K562 (cell line): ENCODE measurements around the gene PAXIP1. TPM values are rescaled to one million over a fixed set of nuclear protein-coding genes. Genes with fewer than 3 reads are reported as not detected.

Experiments used
- ATAC-seq: fragments of 200-7000 bp; cut with Tn5 transposase; 3 replicates; pipeline ENCODE4 v1.9.1; 2020; ENCODE audit warnings: moderate library complexity
- BruUV-seq: library from RNA; stranded (reverse); fragments of 400-500 nt; replicated peaks from 2 replicates; lab custom pipeline; 2021; lab: Mats Ljungman, UMichigan
- CTCF ChIA-PET: fragments of 300-600 bp; formaldehyde crosslinking; extraction: SDS; loops from one replicate; lab custom pipeline; 2021; ENCODE audit warnings: low intra/inter-chr PET ratio; lab: Yijun Ruan, JAX
- POLR2A ChIA-PET: fragments of 300-600, 350-650 bp; sonication (Branson Sonifier 250); formaldehyde crosslinking; extraction: SDS; loops from one replicate; lab custom pipeline; 2021; ENCODE audit warnings: antibody characterized with exemption, inconsistent platforms; lab: Yijun Ruan, JAX
- DNase-seq, 4 experiments: peaks; one replicate each; pipeline versions ENCODE4 v3.0.0 to v3.0.0-alpha.2; 2011 to 2018; ENCODE audit warnings: low spot score in 3 of 4, mixed read lengths in 3 of 4; ENCODE audit errors: extremely low read depth in 1 of 4
- FAIRE-seq: peaks from 2 replicates; lab custom pipeline; 2011; peaks lifted over from hg19 to GRCh38; lab: Jason Lieb, UNC
- H2AFZ ChIP-seq: 2 replicates; pipeline ENCODE4 v1.6.0; 2011; ENCODE audit warnings: low read depth, low read length, control low read depth, inconsistent platforms
- H3K27ac ChIP-seq: fragments of 200-600 bp; 3 replicates; pipeline ENCODE4 v1.8.0; 2011; ENCODE audit warnings: low read depth, mild to moderate bottlenecking, control low read depth, inconsistent platforms, low read length, moderate library complexity, mixed read lengths; ENCODE audit errors: extremely low read depth
- H3K27me3 ChIP-seq, 2 experiments: fragments of 300-600 bp in 1 of 2; 2 replicates in 1 of 2; 3 replicates in 1 of 2; pipeline versions ENCODE4 v1.6.0 to v1.8.0; 2011; ENCODE audit warnings: inconsistent platforms in 2 of 2, low read length in 2 of 2, mild to moderate bottlenecking in 1 of 2, mixed read lengths in 1 of 2, moderate library complexity in 1 of 2; ENCODE audit not compliant: control insufficient read depth in 2 of 2, insufficient read depth in 2 of 2
- H3K36me3 ChIP-seq: fragments of 300-600 bp; 3 replicates; pipeline ENCODE4 v1.8.0; 2011; ENCODE audit warnings: mild to moderate bottlenecking, low read length, inconsistent platforms; ENCODE audit not compliant: control insufficient read depth, insufficient read depth
- H3K4me1 ChIP-seq, 2 experiments: fragments of 200-600 bp in 1 of 2; replicated peaks in 1 of 2; 2 replicates in 1 of 2; 3 replicates in 1 of 2; pipeline versions ENCODE4 v1.5.1 to v1.8.0; 2011; ENCODE audit warnings: inconsistent platforms in 2 of 2, low read length in 2 of 2, mild to moderate bottlenecking in 1 of 2, mixed read lengths in 1 of 2, moderate library complexity in 1 of 2; ENCODE audit not compliant: control insufficient read depth in 2 of 2, insufficient read depth in 2 of 2
- H3K4me2 ChIP-seq: 2 replicates; pipeline ENCODE4 v1.6.1; 2011; ENCODE audit warnings: low read length, control low read depth, inconsistent platforms, mixed read lengths; ENCODE audit not compliant: insufficient read depth
- H3K4me3 ChIP-seq: fragments of 200-600 bp; sonication (generic), shearing (Covaris generic); 2 replicates; pipeline ENCODE4 v1.5.1; 2016; ENCODE audit warnings: control low read depth, inconsistent platforms
- H3K79me2 ChIP-seq: fragments of 200-600 bp; 3 replicates; pipeline ENCODE4 v1.8.0; 2011; ENCODE audit warnings: low read length, inconsistent platforms; ENCODE audit not compliant: control insufficient read depth, insufficient read depth
- H3K9ac ChIP-seq, 2 experiments: 2 replicates each; pipeline versions ENCODE4 v1.6.0 to v1.6.1; 2011; ENCODE audit warnings: low read depth in 2 of 2, low read length in 2 of 2, control low read depth in 1 of 2, inconsistent platforms in 1 of 2, mild to moderate bottlenecking in 1 of 2, mixed read lengths in 1 of 2; ENCODE audit not compliant: insufficient read depth in 1 of 2
- H3K9me1 ChIP-seq: one replicate; pipeline ENCODE4 v1.6.0; 2011; ENCODE audit warnings: inconsistent platforms, mild to moderate bottlenecking, low read length, moderate library complexity; ENCODE audit not compliant: control insufficient read depth, insufficient read depth
- H3K9me3 ChIP-seq: replicated peaks from 2 replicates; pipeline ENCODE4 v1.5.1; 2011; ENCODE audit warnings: low read depth, low read length, inconsistent platforms; ENCODE audit not compliant: control insufficient read depth, insufficient read depth
- H4K20me1 ChIP-seq: replicated peaks from 2 replicates; pipeline ENCODE4 v1.6.1; 2011; ENCODE audit warnings: low read length, inconsistent platforms, mixed read lengths; ENCODE audit not compliant: control insufficient read depth, insufficient read depth
- BCLAF1 ChIP-seq, 2 experiments: fragments of 450-650 bp in 1 of 2; IDR thresholded peaks; 2 replicates each; pipeline ENCODE4 v1.6.1; 2011 to 2017; ENCODE audit warnings: low read depth in 2 of 2, antibody characterized with exemption in 1 of 2, borderline replicate concordance in 1 of 2, low read length in 1 of 2, mild to moderate bottlenecking in 1 of 2, mixed read lengths in 1 of 2; ENCODE audit not compliant: control insufficient read depth in 1 of 2
- BRD9 ChIP-seq: fragments of 450-650 bp; IDR thresholded peaks from 2 replicates; pipeline ENCODE4 v1.6.1; 2018; ENCODE audit warnings: low read depth; ENCODE audit not compliant: partially characterized antibody
- KDM1A ChIP-seq, 2 experiments: fragments of 450-650 bp; IDR thresholded peaks; 2 replicates each; pipeline ENCODE4 v1.6.1; 2016; ENCODE audit warnings: mild to moderate bottlenecking in 2 of 2
- MAX ChIP-seq: sonication (generic); formaldehyde crosslinking; IDR thresholded peaks from 2 replicates; pipeline ENCODE4 v1.9.0; 2022; ENCODE audit warnings: mild to moderate bottlenecking, missing genetic modification reagents
- MBD2 ChIP-seq: sonication (generic); IDR thresholded peaks from 2 replicates; pipeline ENCODE4 v1.6.1; 2016; ENCODE audit warnings: low read depth, borderline replicate concordance
- NRF1 ChIP-seq, 2 experiments: fragments of 450-650 bp; IDR thresholded peaks in 1 of 2; conservative IDR thresholded peaks in 1 of 2; 2 replicates each; pipeline ENCODE4 v1.6.1; 2014; ENCODE audit warnings: mild to moderate bottlenecking in 2 of 2
- SPI1 ChIP-seq: IDR thresholded peaks from 2 replicates; pipeline ENCODE4 v1.6.1; 2011; ENCODE audit warnings: low read depth, low read length, control low read depth, borderline replicate concordance
- TCF7 ChIP-seq: sonication (generic); IDR thresholded peaks from 2 replicates; pipeline ENCODE4 v1.6.1; 2016; ENCODE audit warnings: antibody characterized with exemption, borderline replicate concordance
- ZFX ChIP-seq: sonication (generic); formaldehyde crosslinking; IDR thresholded peaks from 2 replicates; pipeline ENCODE4 v1.8.0; 2022; ENCODE audit warnings: mild to moderate bottlenecking, missing genetic modification reagents, moderate library complexity
- ZNF316 ChIP-seq: fragments of 450-650 bp; IDR thresholded peaks from 2 replicates; pipeline ENCODE4 v1.6.1; 2016
- ZNF354B ChIP-seq: fragments of 250-450 bp; sonication (Bioruptor Pico); IDR thresholded peaks from 2 replicates; pipeline ENCODE4 v1.4.0; 2020
- WGBS: fragments of 100-300 bp; shearing (Covaris generic); methylation state at CpG from one replicate; pipeline ENCODE4 v1.1.6; 2016; ENCODE audit warnings: low coverage, mixed read lengths; ENCODE audit not compliant: insufficient coverage; ENCODE audit errors: missing lambda C conversion rate; 5-methylcytosine and 5-hydroxymethylcytosine counted together
- in situ Hi-C: fragments of 300-500 bp; cut with MboI; formaldehyde crosslinking; loops from 4 replicates; pipeline ENCODE4 v1.15.0; 2018; ENCODE audit warnings: inconsistent platforms, mixed read lengths
- intact Hi-C: fragments of 100-400 bp; cut with micrococcal nuclease; formaldehyde crosslinking; loops from 2 replicates; pipeline ENCODE4 v1.14.2; 2022
- polyA plus RNA-seq, 8 experiments: library from polyadenylated mRNA; depleted of rRNA in 4 of 8; stranded (reverse) in 5 of 8; unstranded in 3 of 8; fragments of >200 nt; fragmentation: Nextera tagmentation in 2 of 8; fragmentation: Illumina TruSeq in 1 of 8; extraction: Ambion mirVana in 2 of 8; extraction: Trizol in 1 of 8; gene quantifications; 2 replicates each; pipeline versions ENCODE4 v1.2.1 to v1.2.3, GENCODE V29; 2011 to 2014; ENCODE audit warnings: inconsistent platforms in 1 of 8, missing spikeins in 1 of 8
- total RNA-seq, 7 experiments: library from RNA; depleted of rRNA in 6 of 7; stranded (reverse); fragments of >200 nt in 6 of 7; fragmentation: Illumina TruSeq in 2 of 7; extraction: Trizol in 2 of 7; gene quantifications; 2 replicates each; pipeline versions ENCODE4 v1.2.1 to v1.2.3, GENCODE V29; 2011 to 2021; ENCODE audit warnings: low replicate concordance in 1 of 7

The PAXIP1 gene
- total and polyA plus RNA-seq, 9 of the 15 experiments (the other 6 are each of a cell fraction or from before 2014, with no cell fraction given): 9.7 to 37.9 (median 28.4) TPM

- BruUV-seq: no TSS peak
- in situ Hi-C loops: no loop called here
- H3K79me2 ChIP-seq: no peaks in the 10 kb centered on the region
- intact Hi-C loops: no loop called here
- H3K4me3 ChIP-seq: no peak overlapping the region
- H3K27me3 ChIP-seq: peaks cover 30 to 72% of the 10 kb centered on the region in 2 experiments
- H3K9me3 ChIP-seq: no peaks in the 10 kb centered on the region
- H2AFZ ChIP-seq: no peak overlapping the region
- 9% methylated on average over 7 of the region's 7 CpGs for whole genome bisulfite sequencing
- H3K9ac ChIP-seq: no peak overlapping the region
- H3K36me3 ChIP-seq: no peaks in the 10 kb centered on the region
- CTCF ChIA-PET: no interaction called here
- TF ChIP-seq MBD2: no peak
- TF ChIP-seq MAX (CRISPR knock-in tag): 0 out of 2 replicates have a peak, but pooled peaks have one; percentile 27
- DNase-seq: no peak
- no peak for FAIRE-seq
- no peak overlapping the region for H3K4me2 ChIP-seq
- H3K9me1 ChIP-seq: no peaks in the 10 kb centered on the region
- peaks cover 0 to 20% of the 10 kb centered on the region in 2 experiments; a peak in 2 of 5 replicates for H3K4me1 ChIP-seq
- POLR2A ChIA-PET: no interaction called here
- no peak for ATAC-seq
- H4K20me1 ChIP-seq: no peaks in the 10 kb centered on the region
- no peak overlapping the region for H3K27ac ChIP-seq
Measured at GRCh38 chr7:154917808-154918160, 85.1 kb downstream of the PAXIP1 start.

GRCh38 chr7:154916856-154917807 is 85.8 kb downstream of the PAXIP1 start:
- Histone ChIP-seq H4K20me1 (no peaks in the 10 kb centered on the region), H3K4me1 (peaks cover 0 to 20% of the 10 kb centered on the region in 2 experiments; a peak in 2 of 5 replicates), H3K4me2 (no peak overlapping the region), H3K9me1 (no peaks in the 10 kb centered on the region), H2AFZ (no peak overlapping the region), H3K27me3 (peaks cover 30 to 77% of the 10 kb centered on the region in 2 experiments), H3K4me3 (no peak overlapping the region), H3K36me3 (no peaks in the 10 kb centered on the region), H3K9ac (no peak overlapping the region), H3K9me3 (no peaks in the 10 kb centered on the region), H3K27ac (no peak overlapping the region), H3K79me2 (no peaks in the 10 kb centered on the region)
- FAIRE-seq (no peak), DNase-seq (no peak), ATAC-seq (no peak)
- no TSS peak for BruUV-seq
- WGBS: 20% methylated on average over 13 of the region's 13 CpGs
- CTCF ChIA-PET: interaction anchor here (0.7 kb wide), 1 partner anchor 9 kb away, joined by 3 read pairs; no protein-coding TSS in a partner anchor
- in situ Hi-C loops: no loop called here
- POLR2A ChIA-PET: no interaction called here
- intact Hi-C loops: no loop called here
- TF ChIP-seq SPI1 (0 out of 2 replicates have a peak, but pooled peaks have one; percentile 11), ZFX (no peak), KDM1A (IDR thresholded peaks at IDR 0.05) (no peak), ZNF354B (CRISPR knock-in tag) (no peak), BCLAF1 (IDR thresholded peaks at IDR 0.05; ENCODE audit: borderline replicate concordance in 1 of 2, control insufficient read depth in 1 of 2, low read depth in 2 of 2, low read length in 1 of 2) (peak in 1 of 2 experiments; percentile 48; a peak in 1 of 4 replicates), ZNF316 (no peak), NRF1 (conservative IDR thresholded peaks at IDR 0.05 in 1 of 2, IDR thresholded peaks at IDR 0.05 in 1 of 2) (0 out of 4 replicates have a peak, but pooled peaks of 1 of the 2 experiments have one; percentile 13), TCF7 (no peak), BRD9 (peak; percentile 82)
